ENCODE results near the gene LPAR5.
A peak's percentile ranks its signal among the peaks of the same experiment; 100 is the strongest.

LPAR5 gene

DNA sequence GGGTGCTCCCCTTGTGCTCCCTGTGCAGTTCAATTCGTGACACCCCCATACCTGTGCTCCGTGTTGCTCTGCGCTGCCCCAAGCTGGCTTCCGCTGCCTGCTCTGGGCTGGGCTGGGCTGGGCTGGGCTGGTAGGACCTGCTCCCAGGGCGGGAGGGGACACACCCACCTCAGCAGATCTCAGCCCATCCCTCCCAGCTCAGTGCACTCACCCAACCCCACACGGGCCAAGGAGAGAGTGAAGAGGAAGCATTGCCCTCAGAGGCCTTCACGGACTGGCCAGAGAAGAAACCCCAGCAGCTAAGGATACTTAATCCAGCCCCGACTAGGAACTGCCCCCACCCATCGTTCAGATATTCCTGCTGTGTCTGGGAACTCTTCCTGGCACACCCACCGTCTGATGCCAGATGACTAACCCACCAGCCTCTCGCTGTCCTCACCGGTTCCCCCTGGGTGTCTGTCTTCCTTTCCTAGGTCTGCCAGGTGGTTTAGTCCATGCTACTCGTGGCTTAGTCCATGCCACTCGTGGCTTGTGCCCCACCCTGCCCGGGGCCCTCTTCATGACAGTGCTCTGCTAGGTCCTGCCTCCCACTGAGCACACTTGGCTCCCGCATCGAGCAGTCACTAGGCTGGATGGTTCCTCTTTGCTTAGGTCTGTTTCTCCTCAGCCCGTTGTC lies at the start of gene LPAR5:
TSS of gene LPAR5 (minus strand) at position 104 of the 676 bp plus-strand sequence. CDS start 14,711 bp downstream, outside the sequence.
- DNase-seq = peak in 8 of 56 donors; percentile 15 to 50 (median 22)

DNA sequence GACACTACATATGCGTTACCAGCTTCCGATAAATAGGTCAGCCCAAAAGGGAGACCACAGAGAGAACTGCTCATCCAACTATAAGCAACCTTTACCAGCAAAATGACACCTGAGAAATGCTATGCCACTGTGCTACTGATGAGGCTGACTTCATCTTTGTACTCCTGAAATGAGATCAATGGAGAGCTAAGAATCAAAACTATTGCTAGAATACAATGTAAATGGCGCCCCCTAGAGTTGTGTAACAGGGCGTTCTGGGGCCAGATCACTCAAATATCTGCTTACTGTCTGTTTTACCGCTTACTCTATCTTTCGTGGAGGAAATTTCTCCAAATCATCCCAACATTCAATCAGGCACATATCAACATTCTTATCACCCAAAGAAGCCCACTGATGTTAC lies 48.9 kb upstream of the LPAR5 start:
- DNase-seq = peak in 1 of 56 donors; percentile 17

DNA sequence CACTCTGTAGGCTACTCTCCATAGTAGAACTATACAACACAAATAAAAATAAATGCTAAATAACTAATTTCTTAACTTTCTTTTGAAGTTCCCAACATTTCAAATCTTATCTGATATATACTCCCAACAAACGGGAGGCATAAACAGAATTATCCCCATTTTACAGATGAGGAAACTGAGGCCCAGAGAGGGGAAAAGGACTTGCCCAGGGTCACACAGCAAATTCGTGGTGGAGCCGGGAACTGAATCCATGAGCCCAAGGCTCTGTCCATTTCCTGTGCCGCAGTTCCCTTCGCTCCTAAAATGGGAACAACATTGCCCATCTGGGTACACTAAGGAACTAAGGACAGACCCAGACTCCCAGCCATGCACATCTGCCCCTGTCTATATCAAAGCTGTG lies 41.2 kb upstream of the LPAR5 start:
- no peak for DNase-seq

DNA sequence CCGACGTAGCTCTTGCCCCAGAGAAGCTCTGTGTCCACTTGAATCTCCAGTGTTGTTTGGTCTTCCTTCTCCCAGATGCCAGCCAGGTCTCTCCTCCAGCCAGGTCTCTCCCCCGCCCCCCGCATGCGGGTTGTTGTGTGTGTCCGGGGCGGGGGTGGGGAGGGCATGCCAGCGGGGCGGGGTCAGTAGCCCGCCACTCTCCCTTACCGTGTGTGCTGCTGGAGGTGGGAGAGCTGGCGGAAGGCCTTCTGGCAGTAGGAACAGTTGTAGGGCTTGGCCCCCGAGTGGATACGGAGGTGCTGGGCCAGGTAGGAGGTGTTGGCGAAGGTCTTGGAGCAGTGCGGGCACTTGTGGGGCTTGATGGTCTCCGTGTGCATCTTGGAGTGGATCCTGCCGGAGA lies 36.4 kb upstream of the LPAR5 start:
- DNase-seq = no peak

DNA sequence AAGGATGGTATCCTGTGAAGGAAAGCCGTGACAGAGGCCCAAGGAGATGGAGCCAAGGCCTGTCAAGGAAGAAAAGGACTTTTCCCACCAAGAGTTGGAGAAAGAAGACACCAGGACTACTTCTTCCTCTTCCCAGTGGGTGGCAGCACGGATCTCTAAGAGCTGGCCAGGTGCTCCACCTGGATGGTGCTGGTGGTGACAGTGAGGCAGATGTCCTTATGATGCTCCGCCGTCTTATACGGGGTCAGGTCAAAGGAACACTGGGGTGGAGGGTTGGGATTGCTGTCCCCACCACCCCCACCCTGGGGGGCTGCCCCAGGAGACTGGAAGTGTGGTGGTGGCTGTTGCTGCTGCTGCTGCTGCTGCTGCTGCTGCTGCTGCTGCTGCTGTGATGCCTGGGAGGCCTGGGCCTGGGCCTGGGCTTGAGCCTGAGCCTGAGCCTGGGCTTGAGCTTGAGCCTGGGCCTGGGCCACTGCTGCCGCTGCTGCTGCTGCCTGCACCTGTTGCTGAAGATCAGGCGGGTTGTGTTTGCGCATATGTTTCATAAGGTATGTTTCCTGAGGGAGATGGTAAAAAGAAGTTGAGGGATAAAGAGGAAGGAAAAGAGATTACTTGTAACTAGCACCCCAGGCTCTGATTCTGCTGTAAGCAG lies 31.9 kb upstream of the LPAR5 start:
- no peak for DNase-seq

DNA sequence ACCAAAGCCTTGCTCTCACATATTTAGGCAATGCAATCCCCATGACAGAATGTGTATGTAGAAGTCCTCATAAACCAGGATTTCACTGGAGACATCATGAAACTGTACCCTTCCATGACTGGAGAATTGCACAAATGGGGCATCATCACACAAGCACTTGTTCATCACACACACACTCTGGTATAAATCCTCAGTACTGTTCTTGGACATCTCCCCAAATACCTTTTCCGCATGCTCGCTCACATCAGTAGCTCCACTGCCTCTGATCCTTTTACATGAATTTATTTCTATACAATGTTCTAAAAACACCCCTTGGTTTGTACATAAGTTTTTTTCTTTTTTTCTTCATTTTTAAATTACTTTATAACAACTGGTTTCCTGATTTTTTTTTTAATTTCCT lies 30.5 kb upstream of the LPAR5 start:
- no peak for DNase-seq

DNA sequence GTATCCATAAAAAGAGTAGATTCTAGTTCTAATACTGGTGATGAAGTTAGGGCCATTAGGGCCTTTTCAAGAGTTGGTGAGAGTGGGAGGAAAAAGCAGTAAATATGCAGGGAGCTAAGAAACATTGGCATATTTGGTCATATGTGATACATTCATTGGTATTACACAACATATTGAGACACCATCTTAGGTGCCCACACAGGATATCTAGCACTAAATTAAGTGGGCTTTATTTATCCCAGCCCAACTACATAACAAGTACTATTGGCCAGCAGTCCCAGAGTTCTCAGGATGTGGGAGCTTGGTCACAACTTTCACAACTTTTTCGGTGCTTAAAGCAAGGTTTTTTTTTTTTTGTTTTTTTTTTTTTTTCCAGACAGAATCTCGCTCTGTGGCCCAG lies 29.1 kb upstream of the LPAR5 start:
- no peak for DNase-seq

DNA sequence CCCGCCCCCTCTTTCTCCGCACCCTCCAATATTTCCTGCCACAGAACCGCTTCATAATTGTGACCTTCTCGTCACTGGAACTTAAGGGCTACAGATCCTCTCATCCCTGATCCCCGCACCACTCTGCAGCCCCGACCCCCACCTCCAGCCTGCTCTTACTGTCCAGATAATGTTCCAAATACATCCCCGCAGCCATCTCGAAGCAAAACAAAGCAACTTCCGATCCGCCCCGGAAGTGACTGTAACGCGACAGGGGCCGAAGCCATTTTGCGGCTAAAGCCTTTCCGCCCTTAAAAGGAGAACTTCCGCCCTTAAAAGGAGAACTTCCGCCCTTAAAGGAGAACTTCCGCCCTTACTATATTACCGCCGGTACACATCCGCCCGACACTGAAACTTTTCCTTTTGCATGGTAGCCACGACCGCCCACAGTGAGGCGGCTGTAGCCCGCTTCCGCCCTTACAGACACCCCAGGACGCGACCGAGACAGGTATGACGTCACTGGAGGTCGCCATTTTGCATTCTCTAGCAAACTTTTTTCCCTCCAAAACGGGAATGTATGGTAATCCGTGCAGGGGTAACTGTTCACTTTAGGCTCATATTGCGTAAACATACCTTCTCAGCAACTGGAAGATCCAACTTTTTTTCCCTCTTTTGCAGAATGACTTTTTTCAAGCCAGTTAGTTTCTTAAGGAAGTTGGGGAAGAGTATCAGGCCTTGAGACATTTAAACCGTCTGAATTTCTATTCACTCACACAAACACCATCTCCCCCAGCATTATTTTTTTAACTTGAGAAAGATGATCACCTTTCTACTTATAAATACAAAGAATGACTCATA lies 27.4 kb upstream of the LPAR5 start, which contains the start of gene ING4:
TSS of gene ING4 (minus strand) at position 214 of the 837 bp plus-strand sequence. CDS start at position 196, 18 bp downstream.
- peak; percentile 71 to 99 (median 96) for DNase-seq

DNA sequence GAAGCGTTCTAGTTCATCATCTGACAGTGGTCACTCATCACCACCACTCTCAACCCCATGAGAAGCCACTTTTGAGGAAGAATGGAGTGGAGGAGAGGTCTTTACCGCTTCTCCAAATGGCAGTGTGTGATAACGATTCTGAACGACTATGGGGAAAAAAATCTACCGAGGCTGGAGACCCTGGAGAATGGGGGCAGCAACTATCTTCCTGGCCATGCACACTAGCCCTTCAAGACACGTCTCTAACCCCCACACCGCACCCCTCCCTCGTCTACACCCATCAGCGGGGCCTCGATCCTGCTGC lies 26.8 kb upstream of the LPAR5 start:
- DNase-seq = no peak

DNA sequence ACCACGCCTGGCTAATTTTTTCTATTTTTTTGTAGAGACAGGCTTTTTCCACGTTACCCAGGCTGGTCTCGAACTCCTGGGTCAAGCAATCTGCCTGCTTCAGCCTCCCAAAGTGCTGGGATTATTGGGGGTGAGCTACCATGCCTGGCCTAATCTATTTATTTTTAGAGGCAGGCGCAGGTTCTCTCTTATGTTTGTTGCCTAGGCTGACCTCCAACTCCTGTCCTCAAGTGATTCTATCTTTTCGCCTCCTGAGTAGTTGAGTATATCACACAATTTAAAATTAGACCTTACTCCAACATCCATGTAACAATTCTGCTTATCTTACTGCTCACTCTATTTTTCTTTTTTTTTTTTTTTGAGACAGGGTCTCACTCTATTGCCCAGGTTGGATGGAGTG lies 18.2 kb upstream of the LPAR5 start:
- no peak for DNase-seq

DNA sequence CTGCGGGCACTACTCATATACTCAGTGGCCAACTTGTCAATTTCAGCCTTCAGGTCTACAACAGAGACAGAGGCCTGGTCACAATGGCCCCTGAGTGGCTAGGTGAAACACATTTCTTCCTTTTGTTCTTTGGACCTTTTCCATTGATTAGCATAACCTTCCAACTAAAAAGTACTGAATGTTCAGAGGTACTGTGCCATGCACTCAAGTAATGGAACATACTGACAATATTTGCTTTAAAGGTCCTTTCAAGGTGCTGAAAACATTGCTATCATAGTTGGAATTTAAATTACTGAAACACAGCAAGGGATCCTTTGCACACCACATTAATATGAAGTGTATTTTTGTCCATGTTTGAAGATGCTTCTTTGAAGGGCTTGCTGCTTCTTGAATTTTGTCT lies 17.6 kb upstream of the LPAR5 start:
- DNase-seq = no peak

DNA sequence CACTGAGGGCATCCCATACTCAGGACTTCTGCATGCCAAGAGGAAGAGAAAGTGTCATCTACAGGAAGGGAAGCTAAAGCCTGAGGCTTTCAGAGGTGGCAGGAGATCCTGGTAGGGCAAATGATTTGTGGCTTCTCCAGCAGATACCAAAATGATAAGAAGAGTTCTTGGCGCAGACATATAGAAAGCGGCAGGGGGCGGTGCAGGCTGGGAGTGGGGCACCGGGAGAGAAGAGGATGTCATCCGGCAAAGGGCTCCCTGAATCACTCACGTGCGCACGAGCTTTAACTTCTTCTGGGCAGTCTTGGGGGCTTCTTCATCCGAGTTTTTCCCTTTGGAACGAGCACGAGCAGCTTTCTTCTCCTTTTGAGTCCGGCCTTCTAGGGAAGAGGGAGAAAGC lies 16.6 kb upstream of the LPAR5 start:
- no peak for DNase-seq

DNA sequence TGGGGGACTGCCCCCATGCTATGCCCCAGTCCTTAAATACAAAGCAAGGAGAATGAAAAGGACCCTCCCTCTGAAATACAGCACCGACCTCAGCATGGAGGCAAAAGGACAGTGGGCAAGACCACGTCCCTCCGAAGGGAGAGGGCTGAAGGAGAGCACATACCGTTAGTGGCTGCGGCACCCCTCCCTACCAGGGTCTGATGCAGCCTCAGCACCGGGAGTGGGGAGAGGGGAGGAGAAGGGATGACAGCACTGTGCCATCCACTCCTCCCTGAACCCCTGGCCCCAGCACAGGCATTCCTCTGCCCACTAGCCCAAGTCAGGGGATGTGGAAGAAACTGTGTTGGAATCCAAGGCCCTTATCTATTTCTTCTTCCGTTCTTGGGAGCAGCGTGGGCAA lies 15.1 kb upstream of the LPAR5 start:
- no peak for DNase-seq

DNA sequence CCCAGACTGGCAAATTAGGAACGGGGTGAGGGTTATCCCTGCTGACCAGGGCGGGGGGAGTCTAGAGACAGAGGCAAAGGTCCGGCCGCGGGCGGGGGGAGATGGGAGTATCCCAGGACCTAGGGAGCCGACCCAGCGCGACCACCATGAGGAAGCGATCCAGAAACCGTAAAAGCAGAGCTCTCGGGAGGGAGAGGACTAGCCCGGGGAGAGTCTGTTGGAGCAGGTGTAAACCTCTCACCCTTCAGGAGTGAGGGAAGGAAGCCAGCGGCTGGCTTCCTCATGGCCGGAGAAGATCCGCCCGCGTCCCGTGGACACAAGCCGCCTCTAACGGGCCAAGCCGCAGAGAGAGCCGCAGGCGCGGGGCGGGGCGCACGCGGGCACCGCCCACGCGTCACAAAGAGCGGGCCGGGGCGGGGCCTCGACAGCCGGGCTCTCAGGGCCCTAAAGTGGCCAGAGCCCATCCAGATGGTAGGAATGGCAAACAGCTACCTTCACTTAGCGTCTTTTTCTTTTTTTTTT lies 11.4 kb upstream of the LPAR5 start, which contains the start of gene ACRBP:
TSS of gene ACRBP (minus strand) at position 350 of the 522 bp plus-strand sequence. CDS start at position 284, 66 bp downstream.
- DNase-seq = peak in 37 of 56 donors; percentile 18 to 79 (median 44)

DNA sequence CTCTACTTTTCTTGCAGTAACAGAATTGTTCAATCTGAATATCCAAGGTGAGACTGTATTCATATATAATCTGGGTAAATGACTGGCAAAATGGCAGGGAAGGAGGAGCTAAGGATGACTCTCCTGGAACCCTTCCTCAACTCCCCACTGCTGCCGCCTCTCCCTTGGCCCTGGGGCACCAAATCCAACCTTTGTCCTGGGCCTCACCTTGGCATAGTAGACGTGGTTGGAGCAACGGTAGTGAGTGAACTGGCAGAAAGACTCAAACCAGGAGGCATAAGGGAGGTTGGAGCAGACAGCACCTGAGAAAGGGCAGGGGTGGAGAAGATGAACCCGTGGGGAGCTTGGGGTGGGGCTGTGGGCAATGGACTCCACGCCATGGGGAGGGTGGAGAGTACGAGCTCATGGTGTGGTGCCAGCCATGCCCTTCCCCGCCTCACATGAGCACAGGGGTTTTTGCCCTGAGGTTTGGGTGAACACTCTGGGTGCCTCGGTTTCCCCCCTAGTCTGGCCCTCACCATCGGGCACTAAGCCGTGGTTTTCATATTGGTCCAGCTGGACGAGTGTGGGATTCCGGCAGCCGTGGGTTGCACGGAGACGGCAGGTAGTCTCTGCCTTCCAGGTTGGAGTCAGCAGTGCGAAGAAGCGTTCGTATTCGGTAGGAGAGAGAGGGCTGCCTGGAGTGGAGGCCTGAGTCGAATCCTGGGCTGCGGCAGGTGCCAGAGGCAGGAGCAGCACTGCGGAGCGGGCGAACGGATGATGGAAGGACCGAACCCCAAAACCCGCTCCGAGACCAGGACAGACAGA lies 10.7 kb upstream of the LPAR5 start:
- DNase-seq = no peak

DNA sequence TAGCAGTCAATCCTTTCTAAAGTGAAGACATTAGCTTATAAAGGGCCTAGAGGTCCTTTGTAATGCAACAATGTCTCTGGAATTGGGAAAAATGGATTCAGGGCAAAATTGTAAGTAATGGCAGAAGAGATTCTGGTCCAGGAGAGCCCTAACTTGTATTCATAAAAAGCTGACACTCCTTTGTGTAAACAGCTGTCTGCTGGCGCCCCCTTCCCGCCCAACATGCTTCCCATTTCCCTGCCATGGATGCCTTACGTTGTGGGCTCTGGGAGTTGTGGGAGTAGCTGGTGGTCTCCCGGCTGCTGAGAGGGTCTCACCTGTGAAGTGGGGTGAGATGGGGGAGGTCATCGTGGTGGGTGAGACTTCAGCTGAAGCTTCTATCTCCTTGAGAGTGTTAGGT lies 9.1 kb upstream of the LPAR5 start:
- DNase-seq = peak in 14 of 56 donors; percentile 9 to 72 (median 30)

DNA sequence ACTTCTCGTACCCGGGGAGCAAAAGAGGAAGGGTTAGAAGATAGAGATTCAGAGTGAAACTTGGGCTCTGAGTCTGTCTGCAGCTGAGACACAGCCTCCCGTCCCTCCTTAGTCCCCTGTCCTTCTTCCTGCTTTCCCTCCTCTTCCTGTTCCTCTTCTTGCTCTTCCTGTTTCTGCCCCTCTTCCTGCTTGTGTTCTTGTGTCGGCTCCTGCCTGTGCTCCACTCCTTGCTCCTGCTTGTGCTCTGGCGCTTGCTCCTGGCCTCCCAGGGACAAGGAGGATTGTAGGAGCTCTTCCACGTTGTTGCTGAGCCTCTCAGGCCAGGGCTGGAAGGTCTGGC lies 8.5 kb upstream of the LPAR5 start:
- DNase-seq = peak in 2 of 56 donors; percentile 23 to 38

DNA sequence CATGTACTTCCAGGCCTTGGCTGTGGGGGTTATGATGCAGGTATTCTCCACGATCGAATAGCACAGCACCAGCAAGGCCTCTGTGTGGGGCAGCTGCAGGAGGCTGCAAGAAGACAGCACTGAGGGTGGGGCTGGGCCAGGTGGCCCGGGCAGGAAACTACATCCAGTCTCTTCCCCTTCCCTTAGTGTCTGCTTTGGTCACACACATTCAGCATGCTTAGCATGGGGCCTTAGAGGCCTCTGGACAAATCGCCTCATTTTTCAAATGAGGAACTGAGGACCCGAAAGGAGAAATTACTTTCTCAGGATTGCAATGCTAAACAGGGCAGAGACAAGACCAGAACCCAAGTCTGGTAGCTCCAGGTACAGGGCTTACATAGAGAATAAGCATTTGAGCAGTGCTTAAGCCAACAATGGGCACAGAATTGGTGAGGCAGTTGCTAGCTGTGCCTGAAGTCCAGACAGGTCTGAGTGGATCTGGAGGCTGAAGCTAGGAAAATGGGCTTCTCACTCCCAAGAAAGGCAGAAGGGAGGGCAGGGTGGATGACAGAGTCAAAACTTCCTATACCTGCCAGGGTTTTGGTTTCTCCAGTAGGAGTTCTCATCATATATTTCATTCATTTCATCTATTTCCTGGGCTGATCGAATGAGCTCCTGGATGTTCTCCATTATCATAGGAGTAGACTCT lies 8.0 kb upstream of the LPAR5 start:
- peak in 5 of 56 donors; percentile 8 to 45 (median 27) for DNase-seq

DNA sequence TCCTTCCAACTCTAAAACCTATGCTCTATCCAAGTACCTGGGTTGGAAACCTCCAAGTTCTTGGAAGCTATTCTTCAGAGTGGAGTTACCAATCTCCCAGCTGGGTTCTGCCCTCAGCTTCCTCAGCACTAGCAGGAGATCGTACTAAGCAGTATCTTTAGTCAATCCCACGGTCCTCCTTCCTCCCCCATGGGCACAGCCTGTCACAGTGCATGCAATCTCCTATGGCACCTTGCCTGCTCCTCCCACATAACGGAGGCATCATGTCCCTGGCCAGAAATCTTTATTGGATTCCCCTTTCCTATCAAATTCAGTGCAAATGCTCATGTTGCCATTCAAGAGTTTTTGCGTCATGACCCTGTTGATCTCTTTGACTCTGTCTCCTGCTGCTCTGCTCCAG lies 5.4 kb upstream of the LPAR5 start:
- no peak for DNase-seq

DNA sequence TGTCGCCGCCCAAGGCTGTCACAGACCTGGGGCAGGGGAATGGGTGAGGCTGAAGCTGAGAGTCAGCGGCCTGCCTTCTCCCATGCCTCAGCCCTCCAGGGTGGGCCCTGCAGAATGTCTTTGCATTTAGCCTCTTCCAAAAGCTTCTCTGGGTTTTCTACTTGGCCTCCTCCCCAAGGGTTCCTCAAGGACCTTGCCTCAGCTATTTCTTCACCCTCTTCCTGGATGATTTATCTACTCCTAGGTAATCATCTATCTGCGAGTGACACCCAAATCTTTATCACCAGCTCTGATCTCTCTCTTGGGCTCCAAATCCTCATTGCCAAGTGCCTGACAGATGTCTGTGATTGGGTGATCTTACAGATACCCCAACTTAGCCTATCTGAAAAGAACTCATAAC lies 4.7 kb upstream of the LPAR5 start:
- DNase-seq = no peak

Data from amygdala (tissue), 56 donors.